HEK293 (cell line): ENCODE measurements around the gene RGS19.

Experiments
- BCL11A ChIP-seq: fragments of 450-650 bp; formaldehyde crosslinking; IDR thresholded peaks from 2 replicates; pipeline ENCODE4 v1.5.1; 2016; ENCODE audit warnings: low read depth, missing biosample characterization, missing genetic modification characterization
- GLIS1 ChIP-seq: fragments of 450-650 bp; formaldehyde crosslinking; IDR thresholded peaks from 2 replicates; pipeline ENCODE4 v1.5.1; 2016; ENCODE audit warnings: missing biosample characterization, missing genetic modification characterization
- MYNN ChIP-seq: fragments of 450-650 bp; formaldehyde crosslinking; IDR thresholded peaks from 2 replicates; pipeline ENCODE4 v1.5.1; 2016; ENCODE audit warnings: missing biosample characterization, missing genetic modification characterization, borderline replicate concordance
- ZBTB8A ChIP-seq: fragments of 450-650 bp; formaldehyde crosslinking; IDR thresholded peaks from 2 replicates; pipeline ENCODE4 v1.5.1; 2016; ENCODE audit warnings: missing biosample characterization, missing genetic modification characterization
- ZNF211 ChIP-seq: fragments of 450-650 bp; formaldehyde crosslinking; IDR thresholded peaks from 2 replicates; pipeline ENCODE4 v1.5.1; 2016; ENCODE audit warnings: low read depth, missing biosample characterization, missing genetic modification characterization
- TF ChIP-seq, protein P1 (sequence below): fragments of 450-650 bp; formaldehyde crosslinking; IDR thresholded peaks from 2 replicates; pipeline ENCODE4 v1.5.1; 2016; ENCODE audit warnings: missing biosample characterization, missing genetic modification characterization, low read depth
- TF ChIP-seq, protein P2 (sequence below): fragments of 450-650 bp; formaldehyde crosslinking; IDR thresholded peaks from 2 replicates; pipeline ENCODE4 v1.5.1; 2016; ENCODE audit warnings: missing biosample characterization, missing genetic modification characterization

- TF ChIP-seq, protein P1, sequence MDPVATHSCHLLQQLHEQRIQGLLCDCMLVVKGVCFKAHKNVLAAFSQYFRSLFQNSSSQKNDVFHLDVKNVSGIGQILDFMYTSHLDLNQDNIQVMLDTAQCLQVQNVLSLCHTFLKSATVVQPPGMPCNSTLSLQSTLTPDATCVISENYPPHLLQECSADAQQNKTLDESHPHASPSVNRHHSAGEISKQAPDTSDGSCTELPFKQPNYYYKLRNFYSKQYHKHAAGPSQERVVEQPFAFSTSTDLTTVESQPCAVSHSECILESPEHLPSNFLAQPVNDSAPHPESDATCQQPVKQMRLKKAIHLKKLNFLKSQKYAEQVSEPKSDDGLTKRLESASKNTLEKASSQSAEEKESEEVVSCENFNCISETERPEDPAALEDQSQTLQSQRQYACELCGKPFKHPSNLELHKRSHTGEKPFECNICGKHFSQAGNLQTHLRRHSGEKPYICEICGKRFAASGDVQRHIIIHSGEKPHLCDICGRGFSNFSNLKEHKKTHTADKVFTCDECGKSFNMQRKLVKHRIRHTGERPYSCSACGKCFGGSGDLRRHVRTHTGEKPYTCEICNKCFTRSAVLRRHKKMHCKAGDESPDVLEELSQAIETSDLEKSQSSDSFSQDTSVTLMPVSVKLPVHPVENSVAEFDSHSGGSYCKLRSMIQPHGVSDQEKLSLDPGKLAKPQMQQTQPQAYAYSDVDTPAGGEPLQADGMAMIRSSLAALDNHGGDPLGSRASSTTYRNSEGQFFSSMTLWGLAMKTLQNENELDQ (tag by site-specific recombination), result no peak
- TF ChIP-seq, protein P2, sequence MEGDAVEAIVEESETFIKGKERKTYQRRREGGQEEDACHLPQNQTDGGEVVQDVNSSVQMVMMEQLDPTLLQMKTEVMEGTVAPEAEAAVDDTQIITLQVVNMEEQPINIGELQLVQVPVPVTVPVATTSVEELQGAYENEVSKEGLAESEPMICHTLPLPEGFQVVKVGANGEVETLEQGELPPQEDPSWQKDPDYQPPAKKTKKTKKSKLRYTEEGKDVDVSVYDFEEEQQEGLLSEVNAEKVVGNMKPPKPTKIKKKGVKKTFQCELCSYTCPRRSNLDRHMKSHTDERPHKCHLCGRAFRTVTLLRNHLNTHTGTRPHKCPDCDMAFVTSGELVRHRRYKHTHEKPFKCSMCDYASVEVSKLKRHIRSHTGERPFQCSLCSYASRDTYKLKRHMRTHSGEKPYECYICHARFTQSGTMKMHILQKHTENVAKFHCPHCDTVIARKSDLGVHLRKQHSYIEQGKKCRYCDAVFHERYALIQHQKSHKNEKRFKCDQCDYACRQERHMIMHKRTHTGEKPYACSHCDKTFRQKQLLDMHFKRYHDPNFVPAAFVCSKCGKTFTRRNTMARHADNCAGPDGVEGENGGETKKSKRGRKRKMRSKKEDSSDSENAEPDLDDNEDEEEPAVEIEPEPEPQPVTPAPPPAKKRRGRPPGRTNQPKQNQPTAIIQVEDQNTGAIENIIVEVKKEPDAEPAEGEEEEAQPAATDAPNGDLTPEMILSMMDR, result no peak
- TF ChIP-seq GLIS1 (tag by site-specific recombination) (no peak), MYNN (tag by site-specific recombination) (no peak), ZBTB8A (tag by site-specific recombination) (no peak), BCL11A (tag by site-specific recombination) (no peak), ZNF211 (no peak)
Observed at GRCh38 chr20:64080013-64080812, 895 bp upstream of the RGS19 start, which contains the start of gene OPRL1.
